Erythroblast (primary cell): Measurements from ENCODE around the gene C22orf39.

Source experiments
- DNase-seq, 2 experiments: peaks; one replicate each; lab custom pipeline; 2025; lab: John Stamatoyannopoulos, UW
- GATA1 ChIP-seq: IDR thresholded peaks from 2 replicates; pipeline ENCODE4 v1.6.1; 2011; ENCODE audit warnings: low read depth, mild to moderate bottlenecking, control low read depth, low read length, moderate library complexity
- POLR2A ChIP-seq: IDR thresholded peaks from 2 replicates; pipeline ENCODE4 v1.6.1; 2011; ENCODE audit warnings: mild to moderate bottlenecking, low read length

Gene C22orf39

DNA sequence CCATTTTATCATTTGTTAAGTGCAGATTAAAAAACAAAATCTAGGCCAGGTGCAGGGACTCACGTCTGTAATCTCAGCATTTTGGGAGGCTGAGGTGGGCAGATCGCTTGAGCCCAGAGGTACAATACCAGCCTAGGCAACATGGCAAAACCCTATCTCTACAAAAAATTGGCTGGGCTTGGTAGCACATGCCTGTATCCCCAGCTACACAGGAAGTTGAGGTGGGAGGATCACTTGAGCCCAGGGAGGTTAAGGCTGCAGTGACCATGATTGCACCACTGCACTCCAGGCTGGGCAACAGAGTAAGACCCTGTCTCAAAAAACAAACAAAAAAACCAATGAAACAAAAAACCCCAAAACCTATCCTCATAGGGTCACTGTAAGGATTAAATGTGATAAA, 48.9 kb downstream of the C22orf39 start:
- TF ChIP-seq POLR2A (no peak), GATA1 (no peak)
- no peak for DNase-seq

DNA sequence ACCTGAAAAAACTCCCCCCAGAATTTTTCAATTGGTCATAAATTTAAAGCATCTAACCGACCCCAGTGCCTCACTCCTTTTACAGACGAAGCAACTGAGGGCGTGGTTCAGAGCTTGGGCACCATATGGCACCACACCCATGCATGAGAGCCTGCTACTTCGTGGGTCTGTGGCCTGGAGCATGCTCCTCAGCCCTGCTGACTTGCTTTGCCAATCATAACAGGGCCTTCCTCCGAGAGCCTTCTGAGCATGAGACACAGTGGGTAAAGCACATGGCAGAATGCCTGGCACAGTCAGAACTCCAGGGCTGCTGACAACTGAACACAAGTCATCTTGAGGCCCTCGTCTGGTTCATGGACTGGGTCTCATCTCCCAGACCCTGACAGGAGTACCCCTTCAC, 49.3 kb downstream of the C22orf39 start:
- peak; percentile 80 to 85 for DNase-seq

GRCh38 chr22:19397734-19398104, 49.8 kb downstream of the C22orf39 start:
- peak; percentile 61 to 73 for DNase-seq
- TF ChIP-seq GATA1 (no peak), POLR2A (no peak)

More for the DNA sequence above, 49.3 kb downstream of the C22orf39 start:
- TF ChIP-seq GATA1: no peak
- TF ChIP-seq POLR2A: peak; percentile 23

DNA sequence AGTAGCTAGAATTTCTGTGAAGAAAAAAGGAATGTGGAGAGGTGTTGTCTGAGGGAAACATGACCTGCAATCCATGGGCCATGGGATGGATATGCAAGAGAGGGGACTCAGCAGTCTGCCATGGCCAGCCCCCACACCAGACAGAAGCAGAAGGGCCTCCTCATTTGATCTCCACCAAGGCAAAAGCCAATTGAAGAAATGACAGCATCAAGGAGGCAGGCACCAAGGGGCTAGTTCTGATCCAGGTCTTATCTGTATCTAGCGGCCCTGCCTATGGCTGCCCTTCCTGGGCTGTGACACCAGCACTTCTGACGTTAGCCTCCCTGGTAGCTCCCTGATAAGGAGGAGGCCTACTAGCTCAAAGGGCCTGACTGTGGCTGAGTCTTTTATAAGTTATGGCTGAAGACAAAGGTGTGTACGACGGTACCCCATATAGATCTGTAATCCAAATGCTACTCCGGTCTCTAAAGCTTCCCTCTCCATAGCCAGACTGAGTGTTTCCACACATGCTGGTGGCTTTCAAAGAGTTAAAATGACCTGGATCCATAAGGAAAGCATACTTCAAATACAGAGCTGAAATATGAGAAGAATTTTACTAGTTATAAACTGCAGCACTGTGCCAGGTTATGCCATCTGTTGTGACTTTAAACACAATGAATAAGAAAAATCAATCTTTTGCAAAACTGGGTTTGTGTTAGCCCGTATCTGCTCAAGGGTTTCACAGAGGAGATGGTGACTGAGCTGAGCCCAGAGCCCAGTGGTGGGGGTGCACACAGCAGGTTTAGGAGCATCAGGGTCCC, 50.4 kb downstream of the C22orf39 start:
- DNase-seq: peak; percentile 96 to 99
- TF ChIP-seq POLR2A (peak; percentile 94), GATA1 (peak; percentile 89)

GRCh38 chr22:19396561-19396933, 51.0 kb downstream of the C22orf39 start:
- TF ChIP-seq POLR2A (no peak), GATA1 (no peak)
- DNase-seq: no peak

DNA sequence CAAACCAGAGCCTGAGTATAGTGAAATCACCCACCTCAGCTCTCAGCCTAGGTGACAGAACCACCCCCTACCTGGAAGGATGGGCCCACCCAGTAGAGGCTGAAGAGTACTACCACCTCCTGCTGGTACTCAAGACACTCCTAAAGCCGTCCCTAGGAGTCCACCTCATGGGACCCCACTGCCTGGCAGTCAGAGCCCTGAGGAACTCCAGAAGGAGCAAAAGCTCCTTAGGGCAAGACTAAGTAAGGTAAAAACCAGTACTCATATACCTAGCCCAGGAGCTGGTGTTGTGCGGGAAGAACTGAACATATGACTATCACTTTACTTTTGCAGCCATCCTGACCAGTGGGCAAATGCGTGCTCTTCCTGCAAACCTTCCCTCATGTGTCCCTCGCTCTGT, 52.2 kb downstream of the C22orf39 start:
- TF ChIP-seq GATA1 (no peak), POLR2A (no peak)
- no peak for DNase-seq

DNA sequence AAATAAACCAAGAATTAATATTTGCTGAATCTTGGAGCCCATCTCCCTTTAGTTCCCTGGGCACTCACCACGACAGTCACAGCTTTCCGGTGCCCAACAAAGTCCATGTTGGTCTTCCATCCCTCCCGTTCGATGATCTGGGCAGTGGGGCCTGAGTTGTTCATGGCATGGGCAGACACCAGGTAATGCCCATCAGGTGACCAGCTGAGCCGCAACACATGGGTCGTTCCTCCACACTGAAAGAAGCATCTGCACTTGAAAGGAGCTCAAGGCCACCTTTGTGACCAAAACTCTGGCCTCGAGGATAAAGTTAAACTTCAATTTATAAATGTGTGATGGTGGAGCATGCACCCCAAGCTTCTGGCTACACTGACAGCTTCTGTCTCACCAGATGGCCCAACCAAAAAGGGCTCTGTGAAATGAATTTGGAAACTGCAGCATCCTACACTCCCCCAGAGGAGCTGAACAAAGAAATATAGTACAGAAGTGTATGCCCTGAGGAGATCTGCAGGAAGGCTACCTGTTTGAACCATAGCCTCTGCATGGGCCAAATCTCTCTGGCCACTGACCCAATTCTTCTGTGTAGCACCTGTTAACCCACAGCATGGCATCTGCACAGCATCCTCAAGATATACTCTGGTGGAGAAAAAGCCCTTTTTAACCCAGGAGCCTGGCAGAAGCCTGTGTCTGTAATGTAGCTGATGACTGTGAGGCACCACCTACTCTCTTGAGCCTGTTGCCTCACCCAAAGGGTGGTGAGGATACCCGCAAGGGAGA, 53.0 kb downstream of the C22orf39 start:
- DNase-seq: no peak
- no peak for TF ChIP-seq POLR2A
- no peak for TF ChIP-seq GATA1

GRCh38 chr22:19393704-19394103, 53.8 kb downstream of the C22orf39 start:
- no peak for DNase-seq
- TF ChIP-seq POLR2A: no peak
- TF ChIP-seq GATA1: no peak
